NCI-H446 treated with DMSO at 0.1 percent for 48 hours (cell line): Measurements from ENCODE around the gene ZNF609.
"Not testable (repeated sequence)": the region's sequence is repeated elsewhere in the genome, so short reads cannot be mapped to it uniquely, and the experiment has no call there.

Source experiments
- DNase-seq: peaks from one replicate; lab custom pipeline; 2025; lab: John Stamatoyannopoulos, UW

ZNF609 gene

DNA sequence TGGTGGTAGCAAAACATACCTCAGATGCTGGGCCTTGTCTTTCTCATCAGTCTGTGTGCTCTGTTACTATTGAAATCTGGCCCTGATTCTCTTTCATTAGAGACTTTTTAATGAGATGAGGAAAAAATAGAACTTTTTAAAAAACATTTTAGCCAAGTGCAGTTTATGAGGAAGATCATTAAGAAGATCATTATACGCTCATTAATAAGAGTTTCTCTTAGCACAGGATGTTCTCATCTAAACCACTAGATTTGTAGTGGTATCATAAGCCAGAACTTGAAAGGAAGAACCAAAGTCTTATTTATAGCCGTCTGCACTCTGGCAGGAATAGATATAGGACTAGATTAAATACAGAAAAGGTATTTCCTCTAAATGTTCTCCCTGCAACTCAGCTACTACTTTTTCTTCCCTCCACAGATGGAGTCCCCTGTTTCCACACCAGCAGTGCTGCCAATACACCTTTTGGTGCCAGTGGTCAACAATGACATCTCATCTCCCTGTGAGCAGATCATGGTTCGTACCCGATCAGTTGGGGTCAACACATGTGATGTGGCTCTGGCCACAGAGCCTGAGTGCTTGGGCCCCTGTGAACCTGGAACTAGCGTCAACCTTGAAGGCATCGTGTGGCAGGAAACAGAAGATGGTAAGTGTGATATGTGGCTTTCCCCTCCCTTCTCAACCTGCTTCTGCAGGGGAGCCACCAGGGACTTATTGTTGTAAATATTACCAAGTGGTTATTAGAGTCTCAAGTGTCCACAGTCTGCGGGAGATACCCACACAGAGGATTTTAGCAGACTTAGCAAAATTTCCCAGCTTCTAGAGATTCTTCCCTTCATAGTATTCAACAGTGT is 162.3 kb downstream of the ZNF609 start:
- no peak for DNase-seq

DNA sequence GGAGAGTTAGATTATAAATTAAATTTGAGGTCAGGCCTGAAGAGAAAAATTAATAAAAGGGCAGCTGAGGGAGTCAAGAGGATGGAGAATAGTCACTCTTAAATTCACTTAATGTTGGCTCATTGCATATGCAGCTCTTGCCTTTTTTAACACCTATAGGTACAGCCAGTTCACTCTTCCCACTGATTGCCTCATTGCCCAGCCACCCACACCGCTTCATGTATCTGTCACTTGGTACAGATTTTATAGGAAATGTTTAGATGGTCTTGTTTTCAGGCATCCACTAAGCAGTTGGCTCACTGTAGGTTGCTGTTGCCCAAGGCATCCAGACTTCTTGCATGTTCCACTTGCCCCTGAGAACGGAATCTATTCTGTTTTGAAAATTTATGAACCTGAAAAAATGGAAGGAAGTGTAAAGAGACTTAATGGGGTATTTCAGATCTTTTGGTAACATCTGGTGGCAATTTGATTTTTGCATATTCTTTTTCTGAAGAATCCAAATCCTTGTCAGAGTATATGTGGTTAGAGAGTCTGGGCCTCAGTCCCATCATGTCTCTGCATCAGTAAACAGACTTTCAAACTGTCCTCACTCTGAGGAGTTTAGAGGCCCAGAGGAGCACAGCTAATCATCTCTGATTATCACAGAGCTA is 163.1 kb downstream of the ZNF609 start:
- no peak for DNase-seq

DNA sequence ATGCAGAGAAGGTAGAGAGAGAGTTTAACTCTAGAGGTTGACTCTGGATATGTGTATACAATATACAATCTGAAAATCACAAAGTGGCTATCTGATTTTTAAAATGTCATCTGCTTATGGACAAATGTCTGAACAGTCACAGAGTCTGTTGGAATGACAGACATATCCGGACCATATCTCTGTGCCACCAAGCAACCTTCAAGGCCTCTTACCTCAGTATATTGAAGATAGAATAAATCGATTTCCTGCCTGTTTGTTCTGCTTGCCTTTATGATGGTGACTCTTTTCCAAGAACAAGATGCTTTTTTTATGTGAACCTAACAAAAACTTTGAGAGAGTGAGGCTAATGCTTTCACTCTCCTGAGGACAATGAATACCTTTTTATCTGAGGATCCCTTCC is 163.9 kb downstream of the ZNF609 start:
- no peak for DNase-seq

DNA sequence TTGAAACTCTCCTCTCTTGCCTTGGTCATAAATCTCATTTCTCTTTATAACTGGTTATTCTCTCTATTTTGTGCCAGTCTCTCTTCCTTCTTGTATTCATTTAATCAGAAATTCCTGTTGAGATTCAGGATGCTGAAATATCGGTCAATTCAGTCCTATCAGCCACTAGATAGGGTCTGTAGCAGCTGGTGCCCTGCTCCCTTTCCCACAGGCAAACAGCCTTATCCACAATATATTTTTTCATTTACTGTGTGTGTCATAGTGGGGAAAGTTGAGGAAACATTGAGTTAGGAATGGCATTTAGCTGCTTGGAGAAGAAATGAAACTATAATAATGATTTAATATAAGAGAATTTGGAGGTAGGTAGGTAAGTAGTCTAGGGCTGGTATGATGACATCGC is 168.7 kb downstream of the ZNF609 start:
- no peak for DNase-seq

DNA sequence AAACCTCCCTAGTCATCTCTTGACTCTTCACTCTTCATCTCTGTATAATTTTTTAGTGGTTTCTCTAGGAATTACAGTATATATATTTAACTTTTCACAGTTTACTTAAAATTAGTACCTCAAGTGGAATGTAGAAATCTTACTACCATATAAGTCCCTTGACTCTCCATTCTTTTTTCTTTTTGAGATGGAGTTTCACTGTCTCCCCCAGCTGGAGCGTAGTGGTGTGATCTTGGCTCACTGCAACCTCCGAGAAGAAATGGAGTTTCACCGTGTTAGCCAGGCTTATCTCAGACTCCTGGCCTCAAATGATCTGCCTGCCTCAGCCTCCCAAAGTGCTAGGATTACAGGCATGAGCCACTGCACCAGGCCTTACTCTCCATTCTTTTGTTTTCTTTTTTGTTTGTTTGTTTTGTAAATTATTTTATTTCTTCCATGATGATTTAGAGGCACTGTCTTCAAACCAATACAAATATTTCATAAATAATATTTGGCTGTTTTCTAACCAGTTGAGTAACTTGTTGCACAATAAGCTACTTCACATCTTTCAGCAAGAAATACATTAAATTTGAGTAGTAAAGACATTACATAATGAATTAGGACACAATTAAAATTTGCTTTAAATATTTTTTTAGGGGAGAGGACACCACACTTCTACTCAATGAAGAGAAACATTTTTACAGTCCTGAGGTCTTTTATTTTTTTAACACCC is 170.2 kb downstream of the ZNF609 start:
- no peak for DNase-seq

DNA sequence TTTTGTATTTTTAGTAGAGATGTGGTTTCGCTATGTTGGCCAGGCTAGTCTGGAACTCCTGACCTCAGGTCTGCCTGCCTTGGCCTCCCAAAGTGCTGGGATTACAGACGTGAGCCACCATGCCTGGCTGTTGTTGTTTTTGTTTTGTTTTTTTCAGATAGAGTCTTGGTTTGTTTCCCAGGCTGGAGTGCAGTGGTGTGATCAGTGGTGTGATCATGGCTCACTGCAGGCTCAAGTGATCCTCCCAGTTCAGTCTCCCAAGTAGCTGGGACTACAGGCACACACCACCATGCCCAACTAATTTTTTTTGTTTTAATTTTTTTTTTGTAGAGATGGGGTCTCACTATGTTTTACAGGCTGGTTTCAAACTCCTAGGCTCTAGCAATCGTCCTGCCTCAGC is 172.3 kb downstream of the ZNF609 start:
- DNase-seq: not testable (repeated sequence)

DNA sequence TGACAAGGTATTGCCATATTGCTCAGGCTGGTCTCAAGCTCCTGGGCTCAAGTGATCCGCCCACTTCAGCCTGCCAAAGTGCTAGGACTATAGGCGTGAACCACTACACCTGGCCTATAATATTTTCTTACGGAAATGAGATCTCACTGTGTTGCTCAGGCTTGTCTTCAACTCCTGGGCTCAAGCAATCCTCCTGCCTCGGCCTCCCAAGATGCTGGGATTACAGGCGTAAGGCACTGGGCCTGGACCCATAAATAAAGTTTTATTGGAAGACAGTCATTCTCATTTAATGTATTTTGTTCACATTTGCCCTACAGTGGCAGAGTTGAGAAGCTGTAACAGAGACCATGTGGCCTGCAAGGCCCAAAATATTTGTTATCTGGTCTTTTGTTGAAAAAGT is 173.0 kb downstream of the ZNF609 start:
- no peak for DNase-seq

DNA sequence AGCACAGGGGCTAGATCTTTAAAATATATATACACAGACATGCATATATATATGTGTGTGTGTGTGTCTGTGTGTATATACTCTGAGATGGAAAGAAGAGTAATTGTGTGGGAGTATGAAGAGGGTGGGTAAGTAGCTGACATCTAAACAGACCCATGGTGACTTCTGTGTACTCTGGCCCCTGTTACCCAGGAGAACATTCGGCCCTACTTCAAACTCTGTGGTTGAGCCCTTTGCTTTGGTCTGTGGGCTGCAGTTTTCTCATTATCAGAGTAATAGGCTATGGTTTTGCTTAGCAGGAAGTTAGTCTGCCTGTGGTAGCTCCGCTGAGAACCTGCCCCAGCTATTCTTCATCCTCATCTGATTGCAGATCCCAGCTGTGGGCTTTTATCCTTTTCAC is 173.6 kb downstream of the ZNF609 start:
- DNase-seq: no peak

DNA sequence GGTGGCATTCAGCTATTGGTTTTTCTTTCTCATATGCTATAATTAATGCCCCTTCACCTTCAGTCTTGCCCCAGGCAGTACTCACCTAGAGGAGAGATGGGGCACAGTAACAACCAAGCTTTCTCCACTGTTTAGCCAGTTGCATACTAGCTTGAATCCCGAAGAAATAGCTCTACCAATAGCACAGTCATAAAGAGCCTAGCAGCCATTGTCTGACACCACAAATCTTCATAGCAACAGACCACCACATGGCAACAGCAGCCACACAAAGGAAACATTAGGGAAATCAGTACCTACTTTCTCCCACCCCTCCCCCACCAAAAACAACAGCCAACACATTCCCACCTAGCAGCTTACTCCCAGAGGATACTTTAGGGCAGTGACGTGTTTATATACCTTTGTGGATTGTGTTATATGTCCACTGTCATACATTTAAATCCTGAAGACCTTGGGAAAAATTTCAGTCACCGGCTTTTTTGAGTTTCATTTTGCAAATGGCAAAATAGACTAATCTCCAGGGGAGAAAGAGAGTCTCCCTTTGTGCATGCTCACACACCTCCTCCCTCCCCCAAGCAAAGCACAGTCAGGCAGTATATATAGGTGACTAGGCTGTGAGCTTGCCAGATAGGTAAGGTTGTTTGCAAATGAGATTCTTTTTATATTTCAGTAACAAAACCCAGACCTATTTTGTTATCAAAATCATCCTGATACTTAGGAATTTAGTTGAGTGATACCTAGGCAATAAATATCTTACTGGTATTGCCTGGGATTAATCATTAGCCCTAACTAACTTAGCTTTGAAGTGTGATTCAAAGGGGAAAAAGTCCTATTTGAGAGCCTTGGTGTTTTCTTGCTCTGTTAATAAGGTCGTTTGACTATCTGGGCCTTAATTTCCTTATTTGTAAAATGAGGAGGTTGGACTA is 174.5 kb downstream of the ZNF609 start:
- DNase-seq: no peak

DNA sequence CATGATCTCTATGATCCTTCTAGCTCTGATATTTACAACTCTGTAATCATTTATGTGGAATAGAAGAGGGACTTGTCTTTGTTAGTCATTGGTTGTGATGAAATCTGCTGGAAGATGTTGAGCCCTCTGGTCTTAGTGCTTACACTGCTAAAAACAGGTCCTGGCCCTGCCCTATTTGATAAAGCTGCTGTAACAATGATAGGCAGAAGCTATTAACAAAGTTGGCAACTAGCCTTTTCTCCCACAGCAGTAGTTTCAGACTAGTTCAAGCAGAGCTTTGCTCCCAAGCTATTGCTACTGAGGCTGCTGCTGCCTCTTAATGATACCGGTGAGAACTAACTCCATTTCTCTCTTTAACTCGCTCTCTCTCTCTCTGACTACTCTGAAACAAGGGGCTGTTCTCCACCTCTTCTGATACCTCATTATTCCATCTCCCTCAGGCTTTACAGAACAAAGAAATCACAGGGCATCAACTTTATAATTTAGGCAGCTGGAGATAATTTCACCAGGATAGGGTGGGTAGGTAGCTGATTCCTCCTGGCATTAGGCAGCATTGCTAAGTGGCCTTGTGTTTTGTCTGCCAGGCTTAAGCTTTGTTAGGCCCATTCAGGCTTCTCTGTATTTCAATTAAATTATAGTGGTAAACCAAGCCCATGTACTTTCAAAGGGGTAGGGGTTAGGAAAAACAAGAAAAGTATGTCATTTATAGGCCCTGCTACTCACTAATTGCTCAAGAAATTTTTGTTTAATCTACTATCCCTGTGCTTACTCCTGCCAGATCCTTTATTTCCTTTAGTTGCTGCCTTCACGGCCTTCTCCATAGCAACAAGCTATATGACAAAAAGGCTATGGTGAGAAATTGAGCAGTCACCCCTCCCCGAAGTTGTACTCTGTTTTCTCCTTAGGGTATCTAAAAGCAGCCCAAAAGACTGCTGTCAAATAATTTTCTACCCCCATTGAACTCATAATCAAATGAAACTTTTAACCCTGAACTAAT is 175.4 kb downstream of the ZNF609 start:
- DNase-seq: no peak

DNA sequence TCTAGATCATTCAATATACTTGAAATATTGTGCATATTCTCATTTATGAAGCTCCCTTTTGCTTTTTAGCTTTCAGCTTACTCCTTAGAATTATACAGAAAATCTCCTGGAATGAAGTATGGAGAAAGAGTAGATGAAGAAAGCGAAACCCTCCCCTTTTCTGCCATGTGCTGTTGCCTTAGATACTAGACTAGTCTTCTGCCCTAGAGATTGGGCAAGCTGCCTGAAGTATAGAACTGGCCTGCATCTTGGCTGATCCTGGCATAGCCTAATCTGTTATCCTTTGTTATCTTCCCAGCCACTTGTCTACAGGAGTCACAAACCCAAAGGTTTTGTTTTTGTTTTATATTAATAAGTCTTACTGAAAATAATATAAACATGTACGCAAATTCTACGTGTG is 176.2 kb downstream of the ZNF609 start:
- DNase-seq: no peak

DNA sequence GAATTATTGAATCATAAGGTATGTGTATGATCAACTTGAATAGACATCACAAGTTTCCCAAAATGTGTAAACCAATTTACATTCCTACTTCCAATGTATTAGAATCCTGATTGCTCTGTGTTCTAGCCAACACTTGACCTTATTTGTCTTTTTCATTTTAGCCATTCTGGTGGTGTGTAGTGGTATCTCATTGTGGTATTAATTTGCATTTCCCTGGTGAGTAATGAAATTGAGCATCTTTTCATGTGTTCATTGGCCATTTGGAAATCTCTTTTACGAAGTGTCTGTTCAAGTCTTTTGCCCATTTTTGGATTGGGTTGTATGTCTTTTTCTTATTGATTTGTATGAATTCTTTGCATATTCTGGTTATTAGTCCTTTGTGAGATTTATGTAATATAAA is 177.0 kb downstream of the ZNF609 start:
- no peak for DNase-seq

DNA sequence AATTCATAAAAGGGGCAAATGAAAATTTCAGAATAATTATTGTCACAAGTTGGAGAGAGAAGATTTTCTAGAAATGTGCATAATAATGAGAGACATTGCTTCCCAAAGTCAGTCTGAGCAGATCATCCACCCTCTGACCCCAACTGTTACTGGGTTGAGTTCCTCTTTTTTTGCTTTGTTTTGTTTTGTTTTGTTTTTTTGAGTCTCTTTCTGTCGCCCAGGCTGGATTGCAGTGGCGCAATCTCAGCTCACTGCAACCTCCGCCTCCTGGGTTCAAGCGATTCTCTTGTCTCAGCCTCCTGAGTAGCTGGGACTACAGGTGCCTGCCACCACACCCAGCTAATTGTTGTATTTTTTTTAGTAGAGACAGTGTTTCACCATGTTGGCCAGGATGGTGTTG is 179.4 kb downstream of the ZNF609 start:
- not testable (repeated sequence) for DNase-seq

DNA sequence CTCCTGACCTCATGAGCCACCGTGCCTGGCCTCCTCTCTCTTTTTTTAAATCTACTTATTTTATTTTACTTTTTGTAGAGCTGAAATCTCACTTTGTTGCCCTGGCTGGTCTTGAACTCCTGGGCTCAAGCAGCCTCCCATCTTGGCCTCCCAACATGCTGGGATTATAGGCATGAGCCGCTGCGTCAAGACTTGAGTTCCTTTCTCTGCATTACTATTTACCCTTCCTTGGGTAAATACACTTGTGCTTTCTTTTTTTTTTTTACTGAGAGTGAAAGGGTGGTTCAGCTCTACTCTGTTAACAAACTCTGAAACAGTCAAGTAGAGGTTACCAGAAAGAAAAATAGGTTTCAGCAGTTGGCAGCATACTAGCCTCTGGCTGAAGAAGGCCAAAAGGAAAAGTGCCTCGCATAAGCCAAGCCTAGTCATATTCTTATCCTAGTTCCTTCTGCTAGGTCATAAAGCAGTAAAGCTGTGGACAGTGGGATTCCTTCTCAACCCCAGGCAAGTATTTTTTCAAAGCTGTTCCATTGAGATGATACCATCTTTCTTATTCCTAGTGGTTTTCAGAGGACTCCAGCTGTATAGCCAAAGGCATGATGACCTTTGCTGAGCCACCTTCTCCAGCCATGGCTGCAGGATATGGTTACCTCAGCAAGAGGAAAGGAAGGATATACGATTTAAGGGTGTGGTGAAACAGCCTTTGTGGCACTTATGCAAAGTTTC is 179.9 kb downstream of the ZNF609 start:
- DNase-seq: no peak

DNA sequence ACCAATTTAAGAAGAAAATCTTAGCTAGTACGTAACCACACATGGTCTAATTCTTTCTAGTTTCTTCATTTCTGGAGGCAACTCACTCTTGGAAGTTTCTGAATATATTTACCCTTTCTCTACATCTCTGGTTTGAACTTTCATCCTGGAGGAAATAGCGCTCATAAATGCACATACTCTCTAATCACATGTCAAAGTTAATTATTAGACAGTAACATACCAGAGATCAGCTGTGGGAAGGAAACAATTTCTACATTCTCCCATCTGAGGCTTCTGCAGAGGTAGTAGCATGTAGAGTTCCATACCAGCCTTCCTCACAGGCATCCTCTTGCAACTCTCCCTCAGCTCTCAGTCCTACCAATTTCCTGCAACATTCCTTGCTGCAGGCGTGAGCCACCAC is 182.5 kb downstream of the ZNF609 start:
- DNase-seq: no peak

DNA sequence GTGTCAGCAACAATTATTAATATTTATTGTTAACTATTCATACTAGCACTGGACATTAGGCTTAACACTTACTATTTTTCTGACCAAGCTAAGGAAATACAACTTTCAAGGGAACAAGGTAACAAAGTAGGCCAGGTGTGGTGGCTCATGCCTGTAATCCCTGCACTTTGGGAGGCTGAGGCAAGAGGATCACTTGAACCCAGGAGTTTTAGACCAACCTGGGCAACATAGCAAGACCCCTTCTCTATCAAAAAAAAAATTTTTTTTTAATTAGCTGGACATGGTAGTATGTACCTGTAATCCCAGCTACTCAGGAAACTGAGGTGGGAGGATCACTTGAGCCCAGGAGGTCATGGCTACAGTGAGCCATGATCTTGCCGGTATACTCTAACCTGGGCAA is 183.3 kb downstream of the ZNF609 start:
- DNase-seq: no peak

DNA sequence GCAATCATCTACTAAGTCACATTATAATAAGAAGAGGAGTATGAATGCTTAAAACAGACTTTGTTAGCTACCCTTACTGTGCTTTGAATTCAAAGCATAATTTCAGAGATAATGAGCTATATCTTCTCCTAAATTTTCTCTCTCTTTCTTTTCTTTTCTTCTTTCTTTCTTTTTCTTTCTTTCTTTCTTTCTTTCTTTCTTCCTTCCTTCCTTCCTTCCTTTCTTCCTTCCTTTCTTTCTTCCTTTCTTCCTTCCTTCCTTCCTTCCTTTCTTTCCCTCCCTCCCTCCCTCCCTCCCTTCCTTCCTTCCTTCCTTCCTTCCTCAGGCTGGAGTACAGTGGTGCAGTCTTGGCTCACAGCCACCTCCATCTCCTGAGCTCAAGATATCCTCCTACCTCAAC is 184.4 kb downstream of the ZNF609 start:
- DNase-seq: not testable (repeated sequence)

DNA sequence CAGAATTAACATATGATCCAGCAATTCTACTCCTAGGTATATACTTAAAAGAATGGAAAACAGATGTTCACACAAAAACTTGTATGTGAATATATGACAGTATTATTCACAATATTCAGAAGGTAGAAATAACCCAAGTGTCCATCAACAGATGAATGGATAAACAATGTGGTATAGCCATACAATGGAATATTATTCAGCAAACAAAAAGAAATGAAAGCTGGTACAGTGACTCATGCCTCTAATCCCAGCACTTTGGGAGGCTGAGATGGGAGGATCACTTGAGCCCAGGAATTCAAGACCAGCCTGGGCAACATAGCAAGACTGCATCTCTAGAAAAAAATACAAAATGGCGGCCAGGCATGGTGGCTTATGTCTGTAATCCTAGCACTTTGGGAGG is 185.6 kb downstream of the ZNF609 start:
- no peak for DNase-seq

DNA sequence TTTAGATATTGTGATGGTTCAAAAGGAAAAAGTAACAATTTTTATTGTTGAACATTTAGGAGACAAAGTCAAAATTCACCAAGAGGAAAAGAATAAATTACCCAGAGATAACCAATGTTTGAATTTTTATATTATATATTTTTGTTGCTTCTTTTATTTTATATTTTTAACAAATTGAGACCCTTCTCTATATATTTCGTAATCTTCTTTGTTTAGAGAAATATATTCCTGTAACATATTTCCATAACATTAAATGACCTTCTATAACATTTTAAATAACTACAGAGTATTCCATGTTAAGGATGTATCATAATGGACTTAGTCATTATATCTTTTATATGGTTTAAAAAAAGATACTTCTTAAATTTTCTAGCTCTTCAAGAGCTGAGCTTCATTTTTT is 187.0 kb downstream of the ZNF609 start:
- DNase-seq: no peak

DNA sequence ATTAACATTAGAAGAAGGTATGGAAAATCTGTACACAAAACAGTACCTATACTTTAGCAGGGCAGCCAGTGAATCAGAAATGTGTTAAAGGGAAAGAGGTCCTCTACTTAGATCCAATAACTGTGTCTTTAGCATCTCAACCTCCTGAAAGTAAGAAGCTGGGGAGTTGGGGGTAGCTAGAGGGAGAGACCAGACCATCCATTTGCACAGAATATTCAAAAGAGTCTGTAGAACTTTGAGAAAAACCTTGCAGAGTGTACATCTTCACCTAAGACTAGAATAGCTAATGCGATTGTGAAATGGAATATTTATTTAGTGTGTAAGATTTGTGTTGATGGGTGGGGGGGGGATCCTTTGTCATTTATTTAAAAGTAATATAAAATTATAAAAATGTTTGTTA is 190.2 kb downstream of the ZNF609 start:
- no peak for DNase-seq
